Measurements from ENCODE around the gene UBE2I. TPM values are rescaled to one million over a fixed set of nuclear protein-coding genes. Genes with fewer than 3 reads are reported as not detected.

The UBE2I gene
- total RNA-seq, 1 experiment from 2014 or later = 71.3 TPM

- Histone ChIP-seq H3K27ac (ENCODE audit: low read length) (no peak overlapping the region), H3K9me2 (replicated peaks; ENCODE audit: low read length) (no peaks in the 10 kb centered on the region), H3K27me3 (ENCODE audit: low read length) (no peaks in the 10 kb centered on the region), H2AFZ (ENCODE audit: low read length) (no peak overlapping the region), H3K36me3 (ENCODE audit: low read depth, low read length) (no peaks in the 10 kb centered on the region), H3K4me1 (ENCODE audit: insufficient read depth, low read length) (peaks cover 12% of the 10 kb centered on the region; the same call in 1 of the 2 replicates), H3K4me3 (ENCODE audit: low read length) (no peak overlapping the region), H4K20me1 (ENCODE audit: low read length) (no peaks in the 10 kb centered on the region), H3K9me3 (ENCODE audit: low read length) (no peaks in the 10 kb centered on the region), H3K4me2 (ENCODE audit: low read length) (no peak overlapping the region), H3K9ac (ENCODE audit: low read length) (no peak overlapping the region), H3F3A (ENCODE audit: low read length, unreplicated experiment) (no peaks in the 10 kb centered on the region), H3K79me2 (ENCODE audit: low read length) (no peaks in the 10 kb centered on the region)
- no TSS peak for BruUV-seq (replicated peaks)
- TF ChIP-seq EZH2phosphoT487 (IDR thresholded peaks at IDR 0.05; ENCODE audit: borderline replicate concordance, low read length) = no peak
- TF ChIP-seq EZH2 (IDR thresholded peaks at IDR 0.05; ENCODE audit: low read length, unreplicated experiment) = no peak
- peak; percentile 62 for TF ChIP-seq CTCF (conservative IDR thresholded peaks at IDR 0.05; ENCODE audit: low read depth, low read length)
- POLR2A ChIA-PET (ENCODE audit: unreplicated experiment) = no interaction called here
- intact Hi-C loops (cut with micrococcal nuclease) = no loop called here
- DNase-seq (peak; percentile 57), ATAC-seq (peak; percentile 34; the same call in 1 of the 2 replicates)
- CTCF ChIA-PET = interaction anchor here (0.5 to 0.6 kb wide), 5 partner anchors 19 to 390 kb away, joined by 3 to 16 read pairs (median 5); no protein-coding TSS in a partner anchor
Measured at GRCh38 chr16:1330260-1330914, 21.0 kb downstream of the UBE2I start.

- Histone ChIP-seq H3K9ac (ENCODE audit: low read length) (no peak overlapping the region), H3K36me3 (ENCODE audit: low read depth, low read length) (no peaks in the 10 kb centered on the region), H3K79me2 (ENCODE audit: low read length) (no peaks in the 10 kb centered on the region), H3K27ac (ENCODE audit: low read length) (no peak overlapping the region), H3K9me2 (replicated peaks; ENCODE audit: low read length) (no peaks in the 10 kb centered on the region), H3F3A (ENCODE audit: low read length, unreplicated experiment) (no peaks in the 10 kb centered on the region), H3K4me2 (ENCODE audit: low read length) (peak overlapping the region; percentile 62), H4K20me1 (ENCODE audit: low read length) (no peaks in the 10 kb centered on the region), H2AFZ (ENCODE audit: low read length) (peak overlapping the region; percentile 45), H3K27me3 (ENCODE audit: low read length) (no peaks in the 10 kb centered on the region), H3K9me3 (ENCODE audit: low read length) (no peaks in the 10 kb centered on the region), H3K4me1 (ENCODE audit: insufficient read depth, low read length) (peaks cover 12% of the 10 kb centered on the region; the same call in 1 of the 2 replicates), H3K4me3 (ENCODE audit: low read length) (peak overlapping the region; percentile 26; the same call in 1 of the 2 replicates)
- ATAC-seq = no peak
- CTCF ChIA-PET = interaction anchor here (0.5 to 0.6 kb wide), 5 partner anchors 18 to 389 kb away, joined by 3 to 16 read pairs (median 5); no protein-coding TSS in a partner anchor
- DNase-seq = no peak
- BruUV-seq (replicated peaks) = no TSS peak
- POLR2A ChIA-PET (ENCODE audit: unreplicated experiment) = no interaction called here
- no peak for TF ChIP-seq EZH2phosphoT487 (IDR thresholded peaks at IDR 0.05; ENCODE audit: borderline replicate concordance, low read length)
- intact Hi-C loops (cut with micrococcal nuclease) = no loop called here
Measured at GRCh38 chr16:1330931-1331711, 21.7 kb downstream of the UBE2I start.

- no peak overlapping the region for H3K27ac ChIP-seq (ENCODE audit: low read length)
- H3F3A ChIP-seq (ENCODE audit: low read length, unreplicated experiment) = no peaks in the 10 kb centered on the region
- H2AFZ ChIP-seq (ENCODE audit: low read length) = peak overlapping the region; percentile 45
- no peak overlapping the region for H3K9ac ChIP-seq (ENCODE audit: low read length)
- ATAC-seq (peak; percentile 65), DNase-seq (peak; percentile 55)
- intact Hi-C loops (cut with micrococcal nuclease) = no loop called here
- H3K9me2 ChIP-seq (replicated peaks; ENCODE audit: low read length) = no peaks in the 10 kb centered on the region
- H3K27me3 ChIP-seq (ENCODE audit: low read length) = no peaks in the 10 kb centered on the region
- ChIA-PET CTCF (no interaction called here), POLR2A (ENCODE audit: unreplicated experiment) (no interaction called here)
- H4K20me1 ChIP-seq (ENCODE audit: low read length) = no peaks in the 10 kb centered on the region
- H3K4me3 ChIP-seq (ENCODE audit: low read length) = peak overlapping the region; percentile 26; the same call in 1 of the 2 replicates
- no TSS peak for BruUV-seq (replicated peaks)
- H3K36me3 ChIP-seq (ENCODE audit: low read depth, low read length) = no peaks in the 10 kb centered on the region
- no peaks in the 10 kb centered on the region for H3K9me3 ChIP-seq (ENCODE audit: low read length)
- no peaks in the 10 kb centered on the region for H3K79me2 ChIP-seq (ENCODE audit: low read length)
- peak overlapping the region; percentile 62 for H3K4me2 ChIP-seq (ENCODE audit: low read length)
- TF ChIP-seq EZH2phosphoT487 (IDR thresholded peaks at IDR 0.05; ENCODE audit: borderline replicate concordance, low read length) (no peak), EZH2 (IDR thresholded peaks at IDR 0.05; ENCODE audit: low read length, unreplicated experiment) (no peak), CTCF (conservative IDR thresholded peaks at IDR 0.05; ENCODE audit: low read depth, low read length) (no peak)
- H3K4me1 ChIP-seq (ENCODE audit: insufficient read depth, low read length) = peaks cover 12% of the 10 kb centered on the region; the same call in 1 of the 2 replicates
Measured at GRCh38 chr16:1331712-1332617, 22.5 kb downstream of the UBE2I start.

All from PC-3 (cell line).